Mesendoderm (in vitro differentiated cells): Measurements from ENCODE around the gene CHD2.

Experiments used
- DNase-seq: peaks from one replicate; pipeline ENCODE4 v3.0.0; 2013
- H2AK5ac ChIP-seq: 2 replicates; pipeline ENCODE4 v1.6.1; 2013; ENCODE audit warnings: low read length, inconsistent platforms
- H2BK120ac ChIP-seq: 2 replicates; pipeline ENCODE4 v1.6.1; 2013; ENCODE audit warnings: low read depth, mild to moderate bottlenecking, low read length, moderate library complexity, mixed read lengths
- H2BK15ac ChIP-seq: replicated peaks from 2 replicates; pipeline ENCODE4 v1.6.1; 2013; ENCODE audit warnings: low read depth, mild to moderate bottlenecking, moderate library complexity
- H2BK5ac ChIP-seq: 2 replicates; pipeline ENCODE4 v1.6.1; 2013; ENCODE audit warnings: low read length, inconsistent platforms
- H3K18ac ChIP-seq: 2 replicates; pipeline ENCODE4 v1.6.1; 2013; ENCODE audit warnings: mild to moderate bottlenecking, low read length, mixed read lengths
- H3K23ac ChIP-seq: one replicate; pipeline ENCODE4 v1.6.1; 2013; ENCODE audit warnings: low read length
- H3K27ac ChIP-seq: 2 replicates; pipeline ENCODE4 v1.5.1; 2013; ENCODE audit warnings: low read depth, mild to moderate bottlenecking, inconsistent platforms, low read length, moderate library complexity
- H3K27me3 ChIP-seq: 2 replicates; pipeline ENCODE4 v1.6.1; 2013; ENCODE audit warnings: low read length, control low read depth, mild to moderate bottlenecking, inconsistent platforms; ENCODE audit not compliant: insufficient read depth, poor library complexity
- H3K36me3 ChIP-seq: 2 replicates; pipeline ENCODE4 v1.6.1; 2013; ENCODE audit warnings: low read length, inconsistent platforms; ENCODE audit not compliant: control insufficient read depth, insufficient read depth
- H3K4ac ChIP-seq: one replicate; pipeline ENCODE4 v1.6.1; 2013; ENCODE audit warnings: low read depth, mild to moderate bottlenecking, low read length, moderate library complexity
- H3K4me1 ChIP-seq: 2 replicates; pipeline ENCODE4 v1.6.1; 2013; ENCODE audit warnings: low read depth, low read length, inconsistent platforms; ENCODE audit not compliant: control insufficient read depth
- H3K4me2 ChIP-seq: 2 replicates; pipeline ENCODE4 v1.6.1; 2013; ENCODE audit warnings: low read length
- H3K4me3 ChIP-seq: 2 replicates; pipeline ENCODE4 v1.5.1; 2013; ENCODE audit warnings: mild to moderate bottlenecking, low read length
- H3K56ac ChIP-seq: one replicate; pipeline ENCODE4 v1.6.1; 2013; ENCODE audit warnings: low read length
- H3K79me1 ChIP-seq: 2 replicates; pipeline ENCODE4 v1.6.1; 2013; ENCODE audit warnings: low read length, inconsistent platforms
- H3K79me2 ChIP-seq: 2 replicates; pipeline ENCODE4 v1.6.1; 2013; ENCODE audit warnings: mild to moderate bottlenecking, low read length; ENCODE audit not compliant: control insufficient read depth, insufficient read depth
- H3K9ac ChIP-seq: 2 replicates; pipeline ENCODE4 v1.6.1; 2013; ENCODE audit warnings: low read length, inconsistent platforms
- H4K5ac ChIP-seq: one replicate; pipeline ENCODE4 v1.6.1; 2013; ENCODE audit warnings: low read length
- H4K8ac ChIP-seq: one replicate; pipeline ENCODE4 v1.6.1; 2013; ENCODE audit warnings: low read depth, mild to moderate bottlenecking, control low read depth, low read length, moderate library complexity
- WGBS: extraction: QIAGEN DNeasy Blood & Tissue Kit; methylation state at CpG from one replicate; pipeline ENCODE4 v1.1.7; 2013; ENCODE audit warnings: low lambda C conversion rate, missing lambda C conversion rate; ENCODE audit not compliant: insufficient coverage; ENCODE audit errors: extremely low coverage; 5-methylcytosine and 5-hydroxymethylcytosine counted together

The CHD2 gene

DNA sequence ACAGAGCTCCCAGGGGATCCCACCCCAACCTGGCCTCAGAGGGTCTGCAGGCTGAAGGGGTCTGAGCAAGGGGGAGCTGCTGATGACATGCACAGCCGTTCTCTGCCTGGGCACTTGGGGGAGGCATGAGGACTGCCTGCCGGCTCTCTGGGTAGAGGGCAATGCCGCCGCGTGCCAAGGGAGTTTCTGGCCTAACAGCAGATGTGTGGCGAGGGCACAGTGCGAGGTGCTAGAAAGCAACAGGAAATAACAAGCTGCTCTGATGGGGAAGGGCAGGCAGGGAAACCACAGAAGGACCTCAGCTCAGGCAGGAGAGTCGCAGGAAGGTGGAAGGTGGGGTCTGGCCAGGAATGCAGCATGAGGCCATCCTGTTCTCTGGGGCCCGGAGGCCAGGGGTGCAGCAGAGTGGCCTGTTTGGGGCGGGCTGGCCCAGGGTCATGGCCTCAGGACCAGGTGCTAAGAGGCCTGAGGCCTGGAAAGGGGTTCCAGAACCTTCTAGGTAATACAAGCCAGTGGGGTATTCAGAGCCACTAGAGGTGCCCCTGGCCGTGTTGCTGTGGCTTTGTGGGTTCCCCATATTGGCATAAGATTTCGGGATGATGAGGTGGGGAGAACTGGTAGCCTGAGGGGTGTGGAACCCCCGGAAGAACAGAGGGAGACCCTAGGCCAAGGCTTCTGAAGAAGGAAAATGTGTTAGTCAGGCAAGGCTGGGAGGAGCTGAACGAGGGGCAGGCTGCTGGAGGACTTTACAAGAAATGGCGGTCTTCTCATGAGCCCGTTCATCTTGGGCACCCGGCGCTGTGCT lies 147.7 kb downstream of the CHD2 start:
- no peak overlapping the region for H2BK5ac ChIP-seq
- no peak overlapping the region for H3K4me3 ChIP-seq
- no peak overlapping the region for H4K8ac ChIP-seq
- no peak overlapping the region for H2BK15ac ChIP-seq
- H4K5ac ChIP-seq = no peak overlapping the region
- H3K79me2 ChIP-seq = no peaks in the 10 kb centered on the region
- H3K23ac ChIP-seq = no peak overlapping the region
- no peaks in the 10 kb centered on the region for H3K4me1 ChIP-seq
- WGBS = no CpG with 5 or more reads among the region's 18 CpGs
- no peak overlapping the region for H3K4me2 ChIP-seq
- H3K56ac ChIP-seq = no peak overlapping the region
- no peak overlapping the region for H3K9ac ChIP-seq
- no peak overlapping the region for H3K4ac ChIP-seq
- H3K27me3 ChIP-seq = no peaks in the 10 kb centered on the region
- DNase-seq = no peak
- H3K79me1 ChIP-seq = no peaks in the 10 kb centered on the region
- no peak overlapping the region for H2BK120ac ChIP-seq
- H3K18ac ChIP-seq = no peak overlapping the region
- H3K36me3 ChIP-seq = no peaks in the 10 kb centered on the region
- H3K27ac ChIP-seq = no peak overlapping the region
- H2AK5ac ChIP-seq = no peak overlapping the region

DNA sequence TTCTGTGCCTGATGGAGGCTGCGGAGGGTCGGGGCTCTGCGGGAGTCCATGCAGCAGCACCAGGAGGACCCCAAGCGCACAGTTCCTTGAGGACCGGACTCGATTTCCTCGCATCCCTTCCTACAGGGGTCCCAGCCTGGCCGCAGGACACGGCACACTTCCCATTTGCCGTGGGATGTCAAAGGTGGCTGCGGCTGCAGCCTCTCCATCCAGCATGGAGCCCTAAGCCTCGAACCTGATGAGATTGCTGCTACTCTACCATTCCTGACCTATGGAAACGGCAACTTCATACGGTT lies 148.2 kb downstream of the CHD2 start:
- no peak overlapping the region for H3K18ac ChIP-seq
- no peak overlapping the region for H3K56ac ChIP-seq
- H3K4me3 ChIP-seq = no peak overlapping the region
- no peak overlapping the region for H3K4me2 ChIP-seq
- H4K8ac ChIP-seq = no peak overlapping the region
- no peaks in the 10 kb centered on the region for H3K36me3 ChIP-seq
- no peaks in the 10 kb centered on the region for H3K79me1 ChIP-seq
- no peak overlapping the region for H3K27ac ChIP-seq
- no peak overlapping the region for H2AK5ac ChIP-seq
- H3K27me3 ChIP-seq = no peaks in the 10 kb centered on the region
- no peak overlapping the region for H3K9ac ChIP-seq
- no peak overlapping the region for H4K5ac ChIP-seq
- no peak overlapping the region for H3K4ac ChIP-seq
- H2BK120ac ChIP-seq = no peak overlapping the region
- H2BK15ac ChIP-seq = no peak overlapping the region
- no peak for DNase-seq
- H3K4me1 ChIP-seq = no peaks in the 10 kb centered on the region
- H3K23ac ChIP-seq = no peak overlapping the region
- no peaks in the 10 kb centered on the region for H3K79me2 ChIP-seq
- no CpG with 5 or more reads among the region's 14 CpGs for WGBS
- no peak overlapping the region for H2BK5ac ChIP-seq

DNA sequence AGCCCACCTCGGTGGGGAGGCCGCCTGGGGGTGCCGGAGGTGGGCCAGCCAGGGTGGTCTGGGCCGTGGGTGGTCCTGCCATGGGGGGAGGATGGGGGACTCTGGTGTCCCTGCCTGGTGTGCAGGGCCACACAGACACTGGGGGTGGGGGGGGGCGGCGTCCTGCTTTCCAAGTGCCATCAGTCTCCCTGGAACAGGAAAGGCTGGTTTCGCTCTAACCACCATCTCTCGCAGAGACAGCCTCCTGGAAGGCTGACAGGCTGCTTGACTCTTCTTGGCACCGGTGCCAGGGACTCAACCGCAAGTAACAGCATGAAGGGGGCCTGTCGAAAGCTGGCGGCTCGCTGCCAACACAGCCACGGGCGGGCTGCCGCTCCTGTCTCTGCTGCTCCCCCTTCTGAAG lies 148.6 kb downstream of the CHD2 start:
- H3K56ac ChIP-seq = no peak overlapping the region
- no peak overlapping the region for H2BK15ac ChIP-seq
- no peak overlapping the region for H2BK5ac ChIP-seq
- H3K27ac ChIP-seq = no peak overlapping the region
- H3K4ac ChIP-seq = no peak overlapping the region
- H3K4me2 ChIP-seq = no peak overlapping the region
- no peak for DNase-seq
- H3K79me1 ChIP-seq = no peaks in the 10 kb centered on the region
- no peak overlapping the region for H3K18ac ChIP-seq
- no peak overlapping the region for H4K8ac ChIP-seq
- H3K36me3 ChIP-seq = no peaks in the 10 kb centered on the region
- no peaks in the 10 kb centered on the region for H3K4me1 ChIP-seq
- H3K4me3 ChIP-seq = no peak overlapping the region
- WGBS = no CpG with 5 or more reads among the region's 16 CpGs
- H4K5ac ChIP-seq = no peak overlapping the region
- H3K23ac ChIP-seq = no peak overlapping the region
- H2BK120ac ChIP-seq = no peak overlapping the region
- H3K27me3 ChIP-seq = no peaks in the 10 kb centered on the region
- H2AK5ac ChIP-seq = no peak overlapping the region
- H3K79me2 ChIP-seq = no peaks in the 10 kb centered on the region
- H3K9ac ChIP-seq = no peak overlapping the region

DNA sequence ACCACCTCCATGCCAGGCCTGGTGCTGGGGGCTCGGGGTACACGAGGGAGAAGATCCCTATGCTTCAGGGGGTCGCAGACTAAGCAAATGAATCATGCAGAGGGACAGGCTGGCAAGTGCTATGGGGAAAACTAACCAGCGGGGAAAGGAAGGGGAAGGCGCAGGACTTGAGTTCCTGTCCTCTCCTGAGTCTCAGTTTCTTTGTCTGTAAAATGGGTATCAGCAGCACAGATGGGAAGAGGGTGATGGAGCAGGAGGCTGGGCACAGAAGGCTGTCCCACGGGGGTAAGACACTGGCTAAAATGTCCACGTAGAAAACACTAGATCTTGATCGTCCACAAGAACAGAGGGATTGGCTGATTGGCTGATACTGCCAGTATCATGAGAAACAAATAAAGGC lies 149.1 kb downstream of the CHD2 start:
- H3K4me3 ChIP-seq = no peak overlapping the region
- no peak overlapping the region for H2AK5ac ChIP-seq
- no peak overlapping the region for H4K5ac ChIP-seq
- no peak overlapping the region for H3K4ac ChIP-seq
- H2BK5ac ChIP-seq = no peak overlapping the region
- H3K79me1 ChIP-seq = no peaks in the 10 kb centered on the region
- H3K4me1 ChIP-seq = no peaks in the 10 kb centered on the region
- no peaks in the 10 kb centered on the region for H3K79me2 ChIP-seq
- H3K4me2 ChIP-seq = no peak overlapping the region
- H4K8ac ChIP-seq = no peak overlapping the region
- no peak overlapping the region for H2BK120ac ChIP-seq
- WGBS = no CpG with 5 or more reads among the region's 8 CpGs
- no peak for DNase-seq
- H3K23ac ChIP-seq = no peak overlapping the region
- H3K9ac ChIP-seq = no peak overlapping the region
- H3K36me3 ChIP-seq = no peaks in the 10 kb centered on the region
- H2BK15ac ChIP-seq = no peak overlapping the region
- no peak overlapping the region for H3K56ac ChIP-seq
- H3K18ac ChIP-seq = no peak overlapping the region
- H3K27me3 ChIP-seq = no peaks in the 10 kb centered on the region
- H3K27ac ChIP-seq = no peak overlapping the region

DNA sequence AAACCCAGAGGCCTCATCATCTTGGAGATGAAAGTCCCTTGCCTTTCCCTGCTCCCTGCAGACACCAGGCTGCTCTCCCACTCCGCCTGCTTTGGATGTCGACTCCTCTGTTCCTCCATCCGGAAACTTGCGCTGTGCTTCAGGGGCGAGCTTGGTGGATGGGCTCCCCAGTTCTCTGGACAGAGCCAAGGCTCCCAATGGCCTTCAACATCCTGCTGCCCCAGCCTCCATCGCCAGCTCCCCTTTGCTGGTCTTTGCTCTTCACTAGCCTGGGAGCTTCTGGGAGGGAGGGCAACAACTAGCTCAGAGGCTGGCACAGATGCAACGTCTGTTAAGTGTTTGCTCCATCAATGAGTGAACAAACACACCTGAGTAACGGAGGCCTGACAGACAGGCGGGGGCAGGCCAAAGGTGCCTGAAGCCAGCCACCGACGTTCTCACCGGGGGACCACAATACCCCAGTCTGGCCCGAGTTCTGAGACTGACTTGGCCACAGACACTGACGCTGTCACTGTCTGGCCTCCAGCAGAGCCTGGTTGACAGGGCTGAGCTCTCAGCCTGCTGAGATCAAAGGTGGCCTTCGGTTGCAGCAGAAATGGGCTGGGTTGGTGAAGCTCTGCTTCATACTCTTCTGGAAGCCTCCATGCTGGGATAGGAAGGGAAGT lies 149.9 kb downstream of the CHD2 start:
- Histone ChIP-seq H3K79me2 (no peaks in the 10 kb centered on the region), H3K23ac (no peak overlapping the region), H3K79me1 (no peaks in the 10 kb centered on the region), H3K4ac (no peak overlapping the region), H3K56ac (no peak overlapping the region), H3K27me3 (no peaks in the 10 kb centered on the region), H4K5ac (no peak overlapping the region), H3K18ac (no peak overlapping the region), H2BK120ac (no peak overlapping the region), H3K27ac (no peak overlapping the region), H3K36me3 (no peaks in the 10 kb centered on the region), H2BK15ac (no peak overlapping the region), H2BK5ac (no peak overlapping the region), H2AK5ac (no peak overlapping the region), H3K4me1 (no peaks in the 10 kb centered on the region), H3K9ac (no peak overlapping the region), H3K4me3 (no peak overlapping the region), H3K4me2 (no peak overlapping the region), H4K8ac (no peak overlapping the region)
- WGBS = no CpG with 5 or more reads among the region's 15 CpGs
- no peak for DNase-seq

DNA sequence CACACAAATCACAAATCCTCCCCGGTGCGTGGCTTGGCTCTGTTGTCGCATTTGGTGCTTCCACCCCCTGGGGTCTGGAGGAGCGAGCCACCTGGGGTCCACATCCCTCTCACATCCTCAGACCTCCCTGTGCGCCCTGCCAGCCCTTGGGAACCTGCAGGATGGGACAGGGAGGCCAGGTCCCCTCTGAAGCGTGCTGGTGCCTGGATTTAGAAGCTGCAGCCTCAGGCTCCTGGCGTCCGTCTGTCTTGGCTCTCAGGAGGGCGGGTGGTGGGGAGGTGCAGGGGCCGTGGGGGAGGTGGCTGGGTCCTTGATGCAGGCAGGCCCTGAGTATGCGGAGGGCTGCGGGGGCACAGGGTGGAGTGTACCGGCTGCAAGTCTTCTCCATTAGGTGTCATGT lies 150.5 kb downstream of the CHD2 start:
- H3K9ac ChIP-seq = no peak overlapping the region
- no CpG with 5 or more reads among the region's 13 CpGs for WGBS
- no peak overlapping the region for H3K27ac ChIP-seq
- no peak overlapping the region for H4K5ac ChIP-seq
- DNase-seq = no peak
- H3K4me3 ChIP-seq = no peak overlapping the region
- H3K4me1 ChIP-seq = no peaks in the 10 kb centered on the region
- no peak overlapping the region for H2BK15ac ChIP-seq
- H3K4ac ChIP-seq = no peak overlapping the region
- H3K23ac ChIP-seq = no peak overlapping the region
- H4K8ac ChIP-seq = no peak overlapping the region
- H3K79me2 ChIP-seq = no peaks in the 10 kb centered on the region
- H3K18ac ChIP-seq = no peak overlapping the region
- H3K79me1 ChIP-seq = no peaks in the 10 kb centered on the region
- no peak overlapping the region for H2BK5ac ChIP-seq
- H3K27me3 ChIP-seq = no peaks in the 10 kb centered on the region
- H3K36me3 ChIP-seq = no peaks in the 10 kb centered on the region
- H3K4me2 ChIP-seq = no peak overlapping the region
- no peak overlapping the region for H3K56ac ChIP-seq
- H2AK5ac ChIP-seq = no peak overlapping the region
- H2BK120ac ChIP-seq = no peak overlapping the region
